H1 (cell line): ENCODE measurements around the gene ZNF598. TPM values are rescaled to one million over a fixed set of nuclear protein-coding genes. Genes with fewer than 3 reads are reported as not detected.

ENCODE experiments used
- ATF3 ChIP-seq: IDR thresholded peaks from 2 replicates; pipeline ENCODE4 v1.6.1; 2011; ENCODE audit warnings: low read depth, mild to moderate bottlenecking, low read length; ENCODE audit not compliant: insufficient read depth
- BACH1 ChIP-seq: IDR thresholded peaks from 2 replicates; pipeline ENCODE4 v1.6.1; 2012; ENCODE audit warnings: low read length, improper control_type of control experiment
- JUN ChIP-seq: IDR thresholded peaks from 2 replicates; pipeline ENCODE4 v1.6.1; 2011; ENCODE audit warnings: low read depth, mild to moderate bottlenecking, improper control_type of control experiment, low read length
- JUND ChIP-seq: IDR thresholded peaks from 2 replicates; pipeline ENCODE4 v1.6.1; 2011; ENCODE audit warnings: mild to moderate bottlenecking, improper control_type of control experiment, low read length
- KDM1A ChIP-seq: fragments of 200-600, 300-600 bp; sonication (generic); IDR thresholded peaks from 2 replicates; pipeline ENCODE4 v1.7.1; 2016; ENCODE audit warnings: mild to moderate bottlenecking, low read length, borderline replicate concordance
- KDM4A ChIP-seq: IDR thresholded peaks from one replicate; pipeline ENCODE4 v1.7.1; 2012; ENCODE audit warnings: low read depth, mild to moderate bottlenecking, moderate library complexity, low read length, inconsistent platforms; ENCODE audit not compliant: severe bottlenecking
- PHF8 ChIP-seq: fragments of 200-600 bp; sonication (generic); conservative IDR thresholded peaks from 2 replicates; pipeline ENCODE4 v1.7.1; 2012; ENCODE audit warnings: low read depth, mild to moderate bottlenecking, inconsistent platforms, low read length, moderate library complexity
- POLR2AphosphoS5 ChIP-seq: IDR thresholded peaks from 2 replicates; pipeline ENCODE4 v1.6.1; 2011; ENCODE audit warnings: low read depth, low read length
- RAD21 ChIP-seq, 2 experiments: IDR thresholded peaks in 1 of 2; conservative IDR thresholded peaks in 1 of 2; 2 replicates each; pipeline ENCODE4 v1.6.1; 2011; ENCODE audit warnings: low read depth in 2 of 2, low read length in 2 of 2, improper control_type of control experiment in 1 of 2, inconsistent platforms in 1 of 2, mild to moderate bottlenecking in 1 of 2, moderate library complexity in 1 of 2
- RFX5 ChIP-seq: IDR thresholded peaks from 2 replicates; pipeline ENCODE4 v1.6.1; 2011; ENCODE audit warnings: low read depth, low read length, improper control_type of control experiment, borderline replicate concordance
- RXRA ChIP-seq: IDR thresholded peaks from 2 replicates; pipeline ENCODE4 v1.6.1; 2011; ENCODE audit warnings: low read depth, mild to moderate bottlenecking, low read length, moderate library complexity; ENCODE audit not compliant: insufficient read depth
- SP1 ChIP-seq: IDR thresholded peaks from 2 replicates; pipeline ENCODE4 v1.6.1; 2011; ENCODE audit warnings: low read depth, low read length
- TCF12 ChIP-seq: IDR thresholded peaks from 2 replicates; pipeline ENCODE4 v1.6.1; 2011; ENCODE audit warnings: low read depth, mild to moderate bottlenecking, low read length
- polyA plus RNA-seq, 7 experiments: library from polyadenylated mRNA; depleted of rRNA in 3 of 7; stranded (reverse) in 5 of 7; unstranded in 2 of 7; fragments of >200 nt in 5 of 7; fragments of 200-250 nt in 2 of 7; gene quantifications; 1 replicate in 5 of 7; 2 replicates in 1 of 7; 4 replicates in 1 of 7; pipeline versions ENCODE4 v1.2.1 to v1.2.3, GENCODE V29; 2011 to 2013; ENCODE audit warnings: missing spikeins in 2 of 7, mixed read lengths in 2 of 7
- total RNA-seq: library from RNA; stranded (reverse); fragmentation: NEBNext Ultra II Directional; extraction: Animal tissue kit (Norgen Biotek cat#: 25700); gene quantifications from 2 replicates; pipeline ENCODE4 v1.2.1, GENCODE V29; 2021
- TF ChIP-seq, protein P1 (sequence below): IDR thresholded peaks from 2 replicates; pipeline ENCODE4 v1.6.1; 2012; ENCODE audit warnings: low read length, inconsistent platforms
- TF ChIP-seq, protein P2 (sequence below): IDR thresholded peaks from 2 replicates; pipeline ENCODE4 v1.6.1; 2012; ENCODE audit warnings: inconsistent platforms
- TF ChIP-seq, protein P3 (sequence below): IDR thresholded peaks from 2 replicates; pipeline ENCODE4 v1.6.1; 2011; ENCODE audit warnings: low read length, improper control_type of control experiment

The ZNF598 gene
- total and polyA plus RNA-seq, 2 of the 8 experiments (the other 6 are each of a cell fraction or from before 2014, with no cell fraction given): 29.3 to 47.6 TPM

- 0 out of 2 replicates have a peak, but pooled peaks have one; percentile 10 for TF ChIP-seq TCF12
- no peak for TF ChIP-seq JUN
- no peak; the same call in none of the 2 replicates for TF ChIP-seq POLR2AphosphoS5
- no peak for TF ChIP-seq SP1
- TF ChIP-seq, protein P1, sequence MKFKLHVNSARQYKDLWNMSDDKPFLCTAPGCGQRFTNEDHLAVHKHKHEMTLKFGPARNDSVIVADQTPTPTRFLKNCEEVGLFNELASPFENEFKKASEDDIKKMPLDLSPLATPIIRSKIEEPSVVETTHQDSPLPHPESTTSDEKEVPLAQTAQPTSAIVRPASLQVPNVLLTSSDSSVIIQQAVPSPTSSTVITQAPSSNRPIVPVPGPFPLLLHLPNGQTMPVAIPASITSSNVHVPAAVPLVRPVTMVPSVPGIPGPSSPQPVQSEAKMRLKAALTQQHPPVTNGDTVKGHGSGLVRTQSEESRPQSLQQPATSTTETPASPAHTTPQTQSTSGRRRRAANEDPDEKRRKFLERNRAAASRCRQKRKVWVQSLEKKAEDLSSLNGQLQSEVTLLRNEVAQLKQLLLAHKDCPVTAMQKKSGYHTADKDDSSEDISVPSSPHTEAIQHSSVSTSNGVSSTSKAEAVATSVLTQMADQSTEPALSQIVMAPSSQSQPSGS: no peak
- TF ChIP-seq KDM1A: no peak
- 0 out of 2 replicates have a peak, but pooled peaks have one; percentile 16 for TF ChIP-seq BACH1
- TF ChIP-seq RFX5: no peak
- no peak for TF ChIP-seq ATF3
- TF ChIP-seq RXRA: no peak
- TF ChIP-seq JUND: no peak
- TF ChIP-seq RAD21 (IDR thresholded peaks at IDR 0.05 in 1 of 2, conservative IDR thresholded peaks at IDR 0.05 in 1 of 2; ENCODE audit: low read depth in 2 of 2, low read length in 2 of 2): no peak
- peak; percentile 80 for TF ChIP-seq KDM4A
- TF ChIP-seq, protein P2, sequence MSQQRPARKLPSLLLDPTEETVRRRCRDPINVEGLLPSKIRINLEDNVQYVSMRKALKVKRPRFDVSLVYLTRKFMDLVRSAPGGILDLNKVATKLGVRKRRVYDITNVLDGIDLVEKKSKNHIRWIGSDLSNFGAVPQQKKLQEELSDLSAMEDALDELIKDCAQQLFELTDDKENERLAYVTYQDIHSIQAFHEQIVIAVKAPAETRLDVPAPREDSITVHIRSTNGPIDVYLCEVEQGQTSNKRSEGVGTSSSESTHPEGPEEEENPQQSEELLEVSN: 0 out of 2 replicates have a peak, but pooled peaks have one; percentile 63
- TF ChIP-seq, protein P3, sequence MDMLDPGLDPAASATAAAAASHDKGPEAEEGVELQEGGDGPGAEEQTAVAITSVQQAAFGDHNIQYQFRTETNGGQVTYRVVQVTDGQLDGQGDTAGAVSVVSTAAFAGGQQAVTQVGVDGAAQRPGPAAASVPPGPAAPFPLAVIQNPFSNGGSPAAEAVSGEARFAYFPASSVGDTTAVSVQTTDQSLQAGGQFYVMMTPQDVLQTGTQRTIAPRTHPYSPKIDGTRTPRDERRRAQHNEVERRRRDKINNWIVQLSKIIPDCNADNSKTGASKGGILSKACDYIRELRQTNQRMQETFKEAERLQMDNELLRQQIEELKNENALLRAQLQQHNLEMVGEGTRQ: no peak; the same call in 1 of the 2 replicates
- TF ChIP-seq PHF8: peak; percentile 89
Measured at GRCh38 chr16:2009791-2010510, at the start of gene ZNF598 (continued).
